GM19025 (cell line): ENCODE measurements around the gene BMX.
A peak's percentile ranks its signal among the peaks of the same experiment; 100 is the strongest.

Experiments
- ATAC-seq: cut with Tn5 transposase; IDR thresholded peaks from one replicate; pipeline ENCODE4 v1.9.1; 2021; ENCODE audit warnings: mild to moderate bottlenecking, low read depth, moderate library complexity; ENCODE audit not compliant: unreplicated experiment

Gene BMX

DNA sequence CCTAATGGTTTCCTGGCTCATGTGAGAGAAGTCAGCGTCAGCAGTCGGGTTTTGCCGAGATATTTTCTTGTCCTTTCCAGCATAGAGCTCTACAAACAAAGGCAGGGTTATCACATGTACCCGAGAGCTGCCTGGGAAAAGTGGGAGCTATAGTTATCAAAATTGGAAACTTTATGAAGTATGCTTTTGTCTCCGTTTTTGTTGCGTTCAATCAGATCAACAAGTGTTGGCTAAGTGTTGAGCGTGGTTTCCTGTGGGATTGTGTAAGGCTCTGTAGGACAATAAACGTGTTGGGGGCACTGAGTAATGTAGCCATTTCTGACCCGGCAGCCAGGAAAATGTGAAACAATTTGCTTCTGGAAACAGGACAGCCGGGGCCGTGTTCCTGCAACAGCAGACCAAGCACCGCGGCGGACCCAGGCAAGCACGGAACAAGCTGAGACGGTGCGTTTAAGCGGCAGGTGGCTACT, at the start of gene BMX:
BMX (plus strand) TSS at position 311 of the 470 bp plus-strand sequence. CDS start 7,547 bp downstream, outside the sequence.
- no peak for ATAC-seq

DNA sequence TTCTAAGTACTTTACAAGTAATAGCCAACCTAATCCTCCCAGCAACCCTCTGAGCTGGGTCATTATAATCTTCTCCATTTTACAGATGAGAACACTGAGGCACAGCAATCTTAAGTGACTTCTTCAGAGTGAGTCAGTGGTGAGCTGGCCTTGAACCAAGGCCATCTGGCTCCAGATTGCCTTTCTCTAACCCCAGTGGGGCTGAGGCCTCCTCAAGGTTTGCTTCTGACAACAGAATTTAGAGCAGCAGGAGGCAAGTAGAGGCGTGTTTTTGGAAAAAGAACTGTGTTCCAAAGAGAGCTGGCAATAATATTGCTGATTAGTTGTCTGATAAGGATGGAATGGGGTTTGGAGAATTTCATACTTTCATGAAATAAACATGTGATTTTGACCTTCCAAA, 48.7 kb upstream of the BMX start:
- ATAC-seq, result no peak

DNA sequence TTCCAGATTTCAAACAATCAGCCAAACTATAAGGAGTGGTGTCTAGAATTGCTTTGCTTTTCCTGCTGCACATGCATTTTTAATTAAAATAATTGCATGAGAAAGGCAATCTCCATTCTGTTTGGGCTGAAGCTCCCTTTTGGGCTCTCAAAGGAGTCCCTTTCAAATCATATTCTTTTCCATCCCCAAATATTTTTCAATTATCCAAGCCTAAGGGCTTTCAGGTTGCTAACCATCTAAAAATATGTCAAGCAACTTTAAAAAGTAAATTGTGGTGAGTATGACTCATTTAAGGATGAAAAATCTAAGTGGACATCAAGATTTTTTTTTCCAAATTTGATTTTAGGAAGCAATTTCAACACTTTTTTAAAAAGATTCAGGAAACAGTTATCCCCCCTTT, 35.9 kb upstream of the BMX start:
- ATAC-seq, result no peak

DNA sequence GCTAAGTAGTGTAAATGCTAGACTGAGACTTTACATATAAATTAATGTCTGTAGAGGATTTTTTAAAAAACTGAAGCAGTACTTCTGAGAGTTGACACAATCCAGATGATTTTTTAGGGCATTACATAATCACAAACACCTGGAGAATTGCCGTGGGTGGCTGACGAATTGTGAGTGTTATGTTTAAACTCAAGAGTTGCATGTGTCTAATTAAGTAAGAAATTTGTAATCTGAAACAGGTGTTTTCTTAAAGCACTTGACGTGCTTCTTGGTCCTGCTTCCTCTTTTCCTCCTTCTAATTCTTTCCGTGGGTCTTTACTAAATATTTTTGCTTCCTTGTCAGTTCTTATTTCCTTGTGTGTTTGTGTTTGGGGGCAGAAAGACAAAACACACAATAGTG, 35.3 kb upstream of the BMX start:
- ATAC-seq, result no peak

DNA sequence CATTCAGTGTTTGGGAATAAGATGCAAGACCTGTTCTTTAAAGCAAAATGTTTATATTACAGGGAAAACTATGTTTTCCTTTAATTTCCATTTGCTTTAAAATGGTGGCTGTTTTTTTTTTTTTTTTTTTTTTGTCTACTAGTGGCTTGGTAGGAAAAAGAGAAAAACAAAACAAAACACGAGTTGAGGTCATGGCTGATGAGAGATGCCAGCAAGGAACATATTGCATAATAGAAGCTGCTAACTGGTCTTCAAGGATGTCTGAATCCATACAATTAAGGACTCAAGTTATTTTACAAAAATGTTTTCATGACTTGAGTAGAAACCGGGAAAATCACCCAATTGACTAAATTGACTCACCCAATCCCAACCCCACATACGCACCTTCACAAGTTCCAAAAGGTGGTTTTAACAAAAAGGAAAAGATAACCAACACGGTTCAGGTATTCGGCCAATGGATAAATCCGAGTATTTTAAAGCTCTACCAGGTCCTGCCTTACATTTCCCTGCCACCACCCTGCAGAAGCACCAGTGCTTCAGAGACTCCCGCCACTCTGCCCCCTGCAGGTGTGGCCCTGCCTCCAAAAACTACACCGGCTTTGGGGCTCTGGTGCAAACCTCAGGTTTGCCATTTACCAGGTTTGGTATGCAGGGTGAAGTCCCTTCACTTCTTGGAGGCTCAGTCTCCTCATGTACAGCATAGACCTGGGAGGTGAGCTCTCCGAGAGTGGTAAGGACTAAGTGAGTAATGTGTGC, 34.5 kb upstream of the BMX start:
- ATAC-seq, result no peak

DNA sequence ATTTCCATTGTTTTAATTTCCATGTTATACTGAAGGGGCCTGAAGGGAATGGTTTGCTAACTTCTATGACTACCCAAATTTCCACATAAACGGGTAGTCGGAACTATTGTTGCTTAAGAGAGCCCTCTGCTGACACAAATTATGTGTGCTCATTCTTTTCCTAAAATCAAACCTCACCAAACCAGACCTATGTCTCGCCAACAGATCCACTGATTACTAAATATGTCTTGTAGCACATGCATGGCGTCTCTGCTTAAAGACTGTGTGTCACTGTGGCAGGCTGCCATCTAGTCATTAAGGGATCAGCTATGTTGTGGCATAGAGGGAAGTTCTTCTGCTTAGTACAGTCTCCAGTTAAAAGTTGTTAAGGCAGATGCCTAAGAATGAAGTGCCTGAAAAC, 32.6 kb upstream of the BMX start:
- ATAC-seq, result no peak

DNA sequence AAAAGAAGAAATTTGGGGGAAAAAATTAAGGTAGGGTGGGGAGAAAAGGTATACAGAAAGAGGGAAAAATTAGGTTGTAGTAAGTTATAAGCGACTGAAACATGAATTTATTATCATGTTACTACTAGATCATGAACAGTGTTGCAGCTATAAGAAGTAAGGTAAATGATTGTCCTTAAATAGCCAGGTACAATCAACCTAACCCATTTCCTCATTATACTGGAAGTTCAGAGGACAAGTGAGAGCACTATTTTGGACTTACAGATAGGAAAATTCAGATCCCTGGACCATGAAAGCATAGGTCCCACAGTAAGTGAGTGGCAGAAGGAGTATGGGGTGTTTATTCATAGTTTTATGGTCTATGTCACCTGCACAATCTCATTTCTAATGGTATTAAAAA, 31.0 kb upstream of the BMX start:
- ATAC-seq, result no peak

DNA sequence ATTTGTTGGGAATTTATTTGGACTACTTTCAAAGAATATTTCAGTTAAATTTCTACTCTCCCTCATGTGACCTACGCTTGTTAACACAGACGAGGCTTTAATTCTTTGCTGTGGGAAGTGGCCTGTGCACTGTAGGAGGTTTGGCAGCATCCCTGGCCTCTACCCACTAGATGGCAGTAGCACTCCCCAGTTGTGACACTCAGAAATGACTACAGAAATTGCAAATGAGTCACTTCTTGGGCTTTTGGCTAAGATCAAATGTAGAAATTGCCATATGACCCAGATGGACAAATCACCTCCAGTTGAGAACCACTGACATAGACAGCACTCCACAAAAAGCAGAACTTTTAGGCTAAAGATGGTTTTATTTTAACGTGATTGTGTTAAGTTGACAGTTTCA, 29.6 kb upstream of the BMX start:
- ATAC-seq, result no peak

DNA sequence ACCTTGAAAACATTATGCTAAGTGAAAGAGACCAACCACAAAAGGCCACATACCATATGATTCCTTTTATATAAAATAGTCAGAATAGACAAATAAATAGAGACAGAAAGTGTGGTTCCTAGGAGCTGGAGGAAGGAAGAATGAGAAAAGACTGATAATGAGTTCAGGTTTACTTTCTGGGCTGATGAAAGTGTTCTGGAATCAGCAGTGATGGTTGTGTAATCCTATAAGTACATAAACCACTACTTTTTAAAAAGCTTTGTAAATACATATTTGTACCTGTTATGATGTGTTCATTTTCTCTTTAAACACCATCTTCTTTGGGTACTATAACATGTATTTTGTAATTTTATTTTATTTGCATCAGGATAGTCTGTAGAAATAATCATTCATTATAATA, 28.1 kb upstream of the BMX start:
- no peak for ATAC-seq

DNA sequence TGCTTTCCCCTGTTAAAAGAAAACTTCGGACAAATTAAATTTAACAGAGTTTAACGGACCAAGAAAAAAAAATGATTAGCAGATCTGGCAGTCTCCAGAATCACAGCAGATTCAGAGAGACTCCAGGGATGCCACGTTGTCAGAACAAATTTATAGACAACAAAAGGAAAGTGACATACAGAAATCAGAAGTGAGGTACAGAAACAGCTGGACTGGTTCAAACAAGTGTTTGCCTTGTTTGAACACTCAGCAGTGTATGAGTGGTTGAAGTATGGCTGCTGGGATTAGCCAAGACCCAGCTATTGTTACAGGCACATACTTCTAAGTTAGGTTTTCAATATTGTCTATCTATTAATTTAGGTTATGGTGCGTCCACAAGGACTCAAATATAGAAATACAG, 26.6 kb upstream of the BMX start:
- no peak for ATAC-seq

DNA sequence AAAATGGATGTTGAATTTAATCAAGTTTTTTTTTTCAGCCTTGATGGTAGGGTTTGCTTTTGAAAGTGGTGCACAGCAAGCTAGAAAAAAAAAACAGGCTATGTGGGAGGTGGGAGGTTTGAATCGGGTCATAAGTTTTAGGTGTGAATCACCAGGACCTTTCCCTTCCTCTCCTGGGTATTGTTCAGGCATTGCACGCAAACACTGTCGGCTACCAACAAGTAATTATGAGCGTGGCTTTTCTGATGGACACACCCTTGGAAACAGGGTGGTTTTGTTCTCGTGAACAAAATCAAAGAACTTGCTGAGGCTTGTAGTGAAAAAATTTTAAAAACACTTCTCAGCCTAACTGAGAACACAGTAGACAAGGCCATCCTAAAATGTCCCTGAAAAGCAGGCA, 25.6 kb upstream of the BMX start:
- no peak for ATAC-seq

DNA sequence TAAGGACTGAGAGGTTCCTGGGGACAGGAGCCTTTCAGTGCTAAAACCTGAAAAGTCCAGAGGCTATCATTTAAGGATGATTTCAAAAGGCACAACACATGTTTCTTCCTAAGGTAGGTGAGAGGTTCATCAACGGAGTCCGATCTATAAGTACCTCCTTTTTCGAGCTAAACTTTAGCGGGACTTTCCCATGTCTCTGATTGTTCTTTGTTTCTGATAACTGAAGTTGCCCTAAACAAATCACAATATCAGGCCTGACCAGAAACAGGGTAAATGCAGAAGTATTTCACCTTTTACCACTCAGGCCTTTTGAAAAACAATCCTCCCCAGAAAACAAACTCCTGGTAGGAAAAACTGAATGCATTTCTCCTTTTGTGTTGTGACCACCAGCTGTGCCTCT, 25.1 kb upstream of the BMX start:
- ATAC-seq, result no peak

DNA sequence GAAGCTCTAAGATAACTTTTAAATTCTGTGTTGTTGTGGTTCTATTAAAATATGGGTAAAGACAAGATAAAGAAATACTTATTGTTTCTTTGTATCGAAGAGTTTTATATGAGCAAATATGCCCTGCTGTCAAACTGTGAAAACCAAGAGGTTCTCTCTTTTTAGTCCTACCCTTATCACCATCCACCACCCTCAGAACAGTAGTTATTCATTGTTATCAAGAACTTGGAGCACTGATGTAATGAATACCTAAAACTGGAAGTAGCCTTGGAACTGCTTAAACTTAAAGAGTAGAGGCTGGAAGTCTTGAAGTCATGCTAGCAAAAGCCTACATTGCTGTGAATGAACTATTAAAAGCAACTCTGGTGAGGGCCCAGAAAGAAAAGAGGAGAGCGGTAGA, 16.7 kb upstream of the BMX start:
- ATAC-seq, result no peak

DNA sequence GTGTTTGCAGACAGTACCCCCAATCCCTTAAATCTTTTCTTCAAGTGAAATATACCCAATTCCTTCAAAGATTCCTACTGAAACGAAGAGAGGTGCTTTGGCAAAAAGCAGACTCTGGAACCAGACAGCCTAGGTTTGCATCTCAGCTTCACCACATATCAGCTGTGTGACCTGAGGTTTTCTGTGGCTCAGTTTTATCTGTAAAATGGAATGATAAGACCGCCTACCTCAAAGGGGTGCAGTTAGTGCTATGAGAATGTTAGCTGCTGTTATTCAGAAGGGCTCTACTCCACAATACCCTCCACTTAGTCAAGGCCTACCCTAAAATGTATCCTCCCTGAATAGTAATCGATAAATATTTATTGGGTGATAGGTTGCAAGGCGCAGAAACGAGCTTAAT, 8.1 kb upstream of the BMX start:
- no peak for ATAC-seq

DNA sequence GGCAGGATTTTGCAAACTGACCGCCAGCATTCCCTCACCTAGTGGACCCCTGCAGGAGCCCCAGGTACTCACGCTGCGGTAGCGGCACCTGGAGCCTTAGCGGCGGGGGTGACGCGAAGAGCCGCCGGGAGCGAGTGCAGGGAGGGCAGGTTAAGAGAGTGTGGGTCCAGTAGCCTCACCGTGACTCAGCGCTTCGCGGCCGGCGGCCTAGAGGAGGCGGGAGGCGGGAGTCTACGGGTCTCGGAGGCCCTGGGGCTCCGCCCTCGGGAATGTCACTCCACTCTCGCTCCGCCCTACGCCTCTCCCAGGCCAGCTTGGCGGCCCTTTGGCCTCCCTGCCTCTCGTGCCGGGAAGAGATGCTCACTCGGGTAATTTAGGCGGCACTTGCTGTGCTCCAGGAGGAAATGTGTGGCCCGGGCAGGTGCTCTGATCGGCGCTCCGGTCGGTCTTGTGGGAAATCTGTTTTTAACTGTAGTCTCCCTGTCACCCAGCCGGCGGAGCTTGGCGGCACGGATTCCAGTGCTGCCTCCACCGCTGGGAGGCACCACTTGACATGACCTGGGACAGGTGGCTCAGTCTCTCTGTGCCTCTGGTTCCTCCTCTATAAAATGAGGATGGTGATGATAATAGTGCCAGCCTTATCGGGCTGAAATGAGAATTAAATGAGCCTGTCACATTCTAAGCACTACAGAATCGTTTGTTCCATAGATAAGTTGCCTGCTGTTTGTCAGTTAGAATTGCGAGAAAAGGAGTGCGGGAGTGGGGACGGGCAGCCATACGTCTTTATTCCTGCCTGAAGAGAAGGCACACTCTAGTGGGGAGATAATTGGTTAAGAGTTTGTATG, 7.3 kb upstream of the BMX start, which contains the start of gene PIR:
PIR (minus strand) TSS at position 216 of the 845 bp plus-strand sequence. CDS start 2,076 bp downstream, outside the sequence.
- peak; percentile 98 for ATAC-seq

DNA sequence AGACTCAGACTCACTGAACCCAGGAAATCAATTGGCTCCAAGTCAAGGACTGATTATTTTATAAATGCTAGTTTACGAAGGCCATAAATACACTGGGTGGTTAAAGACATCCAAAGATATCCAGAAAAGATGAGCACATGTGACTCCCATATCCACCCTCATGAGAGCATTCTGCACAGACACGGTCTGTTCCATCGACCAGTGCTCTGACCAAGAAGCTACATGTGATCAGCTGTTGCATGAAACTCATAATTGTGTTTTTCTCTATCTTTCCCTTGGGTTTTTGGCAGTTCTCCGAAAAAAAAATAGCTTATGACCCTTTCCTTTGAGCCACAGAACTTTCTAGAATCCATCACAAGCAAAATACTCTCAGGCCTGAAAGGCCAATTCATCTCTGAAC, 4.8 kb upstream of the BMX start:
- no peak for ATAC-seq

DNA sequence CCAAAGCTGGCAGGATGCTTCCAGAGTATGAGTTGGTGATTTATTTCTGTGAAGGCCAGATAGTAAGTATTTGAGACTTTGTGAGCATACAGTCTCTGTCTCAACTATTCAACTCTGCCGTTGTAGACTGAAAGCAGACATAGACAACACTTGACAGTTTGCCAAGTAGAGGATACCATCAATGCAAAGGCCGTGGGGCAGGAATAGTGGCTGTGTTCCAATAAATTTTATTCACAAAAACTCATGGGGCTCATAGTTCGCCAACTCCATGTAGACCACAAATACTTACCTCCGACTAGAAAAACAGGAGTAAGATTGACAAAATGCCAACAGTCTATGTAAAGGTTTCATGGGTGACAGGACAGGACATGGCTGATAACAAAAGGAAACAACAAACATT, 3.8 kb upstream of the BMX start:
- ATAC-seq, result no peak

DNA sequence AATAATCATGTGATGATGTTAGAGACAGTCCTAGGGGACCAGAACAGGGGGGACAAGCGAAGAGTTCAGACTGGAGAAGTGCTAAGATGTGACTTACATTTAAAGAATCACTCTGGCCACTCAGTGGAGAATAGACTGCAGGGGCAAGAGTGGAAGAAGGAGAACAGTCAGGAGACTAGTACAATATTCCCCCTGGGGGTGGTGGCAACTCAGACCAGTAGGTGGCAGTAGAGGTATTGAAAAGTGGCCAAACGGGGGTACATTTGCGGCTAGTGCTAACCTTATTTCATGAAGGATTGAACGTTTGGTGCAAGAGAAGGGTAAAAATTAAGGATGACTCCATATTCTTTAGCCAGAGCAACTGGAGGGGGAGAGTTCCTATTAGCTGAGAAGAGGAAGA, 2.7 kb upstream of the BMX start:
- no peak for ATAC-seq

DNA sequence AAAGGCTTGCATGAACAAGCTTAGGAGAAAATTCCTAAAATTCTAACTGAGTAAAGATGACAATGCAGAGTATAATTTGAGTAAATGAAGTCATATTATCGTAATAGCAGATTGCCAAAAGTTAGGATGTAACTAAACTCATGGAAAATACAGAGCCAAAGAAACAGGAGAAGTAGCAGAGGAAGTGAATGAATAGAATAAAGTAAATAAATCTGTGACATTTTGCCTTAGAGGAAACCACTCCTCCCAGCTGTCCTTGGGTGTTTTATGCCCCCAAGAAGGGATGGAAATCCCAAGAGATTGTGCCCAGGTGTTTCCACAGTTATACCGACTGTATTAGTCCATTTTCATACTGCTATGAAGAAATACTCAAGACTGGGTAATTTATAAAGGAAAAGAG, 1.9 kb upstream of the BMX start:
- no peak for ATAC-seq

DNA sequence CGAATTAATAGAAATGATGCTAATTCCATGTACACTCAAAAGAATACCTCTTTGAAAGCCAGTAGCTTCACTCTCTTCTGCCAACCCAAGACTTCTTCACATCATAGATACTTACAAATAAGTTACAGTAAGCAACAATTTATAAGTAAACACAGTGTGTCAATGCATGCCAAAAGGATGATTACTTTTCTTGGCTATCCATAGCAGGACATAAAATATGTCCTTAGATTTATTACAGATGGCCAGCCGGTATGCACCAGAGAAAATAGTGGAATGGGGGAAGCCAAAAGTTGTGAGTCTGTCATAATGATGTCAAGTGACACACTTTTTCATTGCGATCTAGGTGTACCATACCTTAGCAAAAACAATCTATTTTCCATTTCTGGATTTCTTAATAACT, 631 bp upstream of the BMX start:
- ATAC-seq, result no peak

DNA sequence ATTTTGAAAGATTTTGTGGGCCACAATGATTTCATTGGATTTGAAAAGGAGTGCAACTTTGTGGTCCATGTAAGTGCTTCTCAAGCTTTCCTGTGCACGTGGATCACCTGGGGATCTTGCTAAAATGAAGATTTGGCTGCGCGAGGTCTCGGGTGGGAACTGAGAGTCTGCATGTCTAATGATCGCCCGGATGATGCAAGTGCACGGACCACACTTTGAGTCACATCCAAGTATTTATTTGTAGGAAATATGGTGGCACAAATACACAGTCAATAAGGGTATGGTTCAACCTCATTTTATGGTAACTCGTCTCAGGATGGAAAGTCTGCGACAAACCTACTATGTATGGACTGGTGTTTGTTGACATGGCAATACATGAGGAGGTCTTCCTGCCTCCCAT, 899 bp downstream of the BMX start:
- ATAC-seq, result no peak

DNA sequence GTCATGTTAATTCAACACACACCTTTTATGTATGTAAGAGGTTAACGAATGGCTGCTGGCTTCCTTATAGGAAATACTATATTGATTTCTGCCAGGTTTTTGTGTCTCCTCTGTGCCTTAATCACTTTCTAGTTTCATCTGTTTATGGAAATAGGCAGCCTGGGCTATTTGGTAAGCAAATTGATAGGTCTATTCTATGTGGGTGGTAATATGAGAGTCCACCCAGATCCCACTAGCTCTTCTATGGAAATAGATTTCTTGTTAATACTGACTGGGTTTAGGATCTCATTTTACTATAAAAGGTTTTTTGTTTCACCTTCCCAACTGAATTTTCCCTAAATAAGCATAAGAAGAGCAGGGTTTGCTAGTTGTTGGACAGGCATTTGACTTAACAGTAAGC, 4.1 kb downstream of the BMX start:
- ATAC-seq, result no peak
